DMS114 treated with DMSO at 0.1 percent for 48 hours (cell line): ENCODE measurements around the gene RELCH.

Source experiments
- DNase-seq: peaks from one replicate; lab custom pipeline; 2025; ENCODE audit not compliant: unreplicated experiment; lab: John Stamatoyannopoulos, UW

RELCH gene

DNA sequence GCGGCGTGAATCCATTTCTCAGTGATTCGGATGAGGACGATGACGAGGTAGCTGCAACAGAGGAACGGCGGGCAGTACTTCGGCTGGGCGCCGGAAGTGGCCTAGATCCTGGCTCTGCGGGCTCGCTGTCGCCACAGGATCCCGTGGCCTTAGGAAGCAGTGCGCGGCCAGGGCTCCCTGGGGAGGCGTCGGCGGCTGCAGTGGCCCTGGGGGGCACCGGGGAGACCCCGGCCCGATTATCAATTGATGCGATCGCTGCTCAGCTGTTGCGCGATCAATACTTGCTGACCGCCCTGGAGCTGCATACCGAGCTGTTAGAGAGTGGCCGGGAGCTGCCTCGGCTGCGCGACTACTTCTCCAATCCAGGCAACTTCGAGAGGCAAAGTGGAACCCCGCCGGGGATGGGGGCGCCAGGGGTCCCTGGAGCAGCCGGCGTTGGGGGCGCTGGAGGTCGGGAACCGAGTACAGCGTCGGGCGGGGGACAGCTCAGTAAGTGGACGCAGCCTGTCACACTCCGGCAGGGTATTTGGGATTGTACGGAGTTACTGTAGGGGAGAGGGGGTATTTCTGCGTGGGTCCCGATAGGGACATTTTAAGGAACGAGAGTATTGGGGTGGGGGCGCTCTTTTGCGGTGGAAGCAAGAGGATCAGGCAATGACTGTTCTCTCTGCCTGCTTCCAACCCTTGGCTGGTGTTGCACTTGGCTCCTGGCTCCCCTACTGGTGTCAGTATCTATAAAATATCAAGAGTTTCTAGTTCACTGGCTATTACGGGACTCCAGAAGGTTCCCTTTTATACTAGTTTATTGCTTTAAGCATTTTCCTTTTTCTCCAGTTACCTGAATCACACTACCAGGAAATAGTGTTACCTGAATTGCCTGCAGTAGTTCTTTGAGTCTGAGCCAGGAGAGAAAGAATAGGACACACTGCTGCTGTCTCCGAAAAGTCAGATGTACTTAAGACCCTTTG is 772 bp downstream of the RELCH start:
- DNase-seq, result peak; percentile 1

DNA sequence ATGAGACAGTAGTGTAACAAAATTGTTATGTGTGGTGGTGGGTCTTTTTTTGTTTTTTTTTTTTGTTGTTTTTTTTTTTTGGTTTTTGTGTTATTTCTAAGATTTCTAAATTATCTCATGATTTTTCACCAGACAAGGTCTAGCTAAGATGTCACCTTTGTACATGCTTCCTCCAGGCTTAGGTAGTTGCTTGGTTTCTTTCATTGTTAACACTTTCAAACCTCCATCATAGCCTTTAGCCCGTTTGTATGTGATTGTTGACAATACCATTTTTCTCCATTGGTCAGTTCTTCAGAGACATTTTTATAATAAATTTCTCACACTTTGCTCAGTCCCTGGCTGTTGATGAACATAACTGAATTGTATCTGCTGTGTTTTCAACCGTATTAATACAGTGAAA is 2.2 kb downstream of the RELCH start:
- DNase-seq, result no peak

DNA sequence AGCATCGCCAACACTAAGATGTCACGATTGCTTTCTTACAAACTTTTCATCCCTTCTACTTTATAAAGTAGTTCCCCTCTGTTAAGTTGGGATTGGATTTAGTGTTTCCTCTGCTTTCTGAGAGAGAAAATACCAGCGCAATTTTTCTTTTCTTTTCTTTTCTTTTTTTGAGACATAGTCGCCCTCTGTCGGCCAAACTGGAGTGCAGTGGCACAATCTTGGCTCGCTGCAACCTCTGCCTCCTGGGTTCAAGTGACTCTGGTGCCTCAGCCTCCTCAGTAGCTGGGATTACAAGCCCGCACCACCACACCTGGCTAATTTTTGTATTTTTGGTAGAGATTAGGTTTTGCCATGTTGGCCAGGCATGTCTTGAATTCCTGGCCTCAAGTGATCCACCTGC is 9.0 kb downstream of the RELCH start:
- DNase-seq, result no peak

DNA sequence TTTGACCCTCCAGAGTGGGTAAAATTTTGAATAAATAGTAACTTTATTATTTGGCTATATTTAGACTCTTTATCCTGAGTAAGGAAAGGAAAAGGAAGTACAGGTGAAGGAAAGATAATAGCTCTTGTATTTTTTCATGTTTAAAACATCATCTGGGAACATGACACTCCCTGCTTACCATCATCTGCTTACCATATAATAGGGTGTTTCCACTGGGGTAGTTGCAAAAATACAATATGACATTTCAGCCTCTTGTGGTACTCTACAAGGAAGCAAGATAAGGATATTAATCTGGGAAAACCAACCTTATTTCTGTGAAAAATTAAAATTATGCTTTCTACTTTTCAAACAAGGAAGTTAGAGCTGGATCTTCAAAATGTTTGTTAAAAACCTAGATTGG is 9.9 kb downstream of the RELCH start:
- no peak for DNase-seq

DNA sequence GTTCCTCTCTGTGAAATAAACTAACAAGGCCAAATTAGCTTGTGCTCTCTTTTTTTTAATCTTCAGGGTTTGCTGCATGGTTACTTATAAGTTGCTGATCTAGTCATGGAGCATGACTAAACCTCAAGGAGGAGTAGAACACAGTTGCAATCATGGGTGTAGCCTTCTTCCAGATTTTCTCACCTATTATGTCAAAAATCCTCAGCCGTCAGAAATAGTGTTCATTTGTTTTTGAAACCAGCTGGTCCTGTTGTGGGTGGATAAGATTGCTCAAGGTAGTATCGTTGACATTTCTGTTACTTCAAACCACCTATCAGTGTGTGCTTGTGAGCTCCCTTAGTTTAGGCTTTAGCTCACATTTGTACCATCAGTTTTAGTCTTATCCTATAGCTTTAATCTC is 11.2 kb downstream of the RELCH start:
- no peak for DNase-seq

DNA sequence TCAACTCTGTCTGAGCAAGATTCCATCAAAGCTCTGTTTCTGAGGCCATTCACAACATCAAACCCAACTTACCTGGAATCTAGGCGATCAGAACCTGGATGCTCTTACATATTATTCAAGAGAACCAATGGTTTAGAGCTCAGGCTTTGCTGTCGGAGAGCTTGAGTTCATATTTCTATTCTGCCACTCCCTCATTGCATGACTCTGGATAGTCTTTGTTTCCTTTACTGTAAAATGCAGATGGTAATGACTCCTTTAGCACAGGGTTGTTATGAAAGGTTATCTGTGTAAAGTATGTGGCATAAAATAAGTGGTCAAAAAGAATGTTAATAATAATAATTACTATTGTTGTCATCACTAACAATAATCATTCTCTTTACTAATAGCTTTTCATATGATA is 12.6 kb downstream of the RELCH start:
- DNase-seq, result no peak

DNA sequence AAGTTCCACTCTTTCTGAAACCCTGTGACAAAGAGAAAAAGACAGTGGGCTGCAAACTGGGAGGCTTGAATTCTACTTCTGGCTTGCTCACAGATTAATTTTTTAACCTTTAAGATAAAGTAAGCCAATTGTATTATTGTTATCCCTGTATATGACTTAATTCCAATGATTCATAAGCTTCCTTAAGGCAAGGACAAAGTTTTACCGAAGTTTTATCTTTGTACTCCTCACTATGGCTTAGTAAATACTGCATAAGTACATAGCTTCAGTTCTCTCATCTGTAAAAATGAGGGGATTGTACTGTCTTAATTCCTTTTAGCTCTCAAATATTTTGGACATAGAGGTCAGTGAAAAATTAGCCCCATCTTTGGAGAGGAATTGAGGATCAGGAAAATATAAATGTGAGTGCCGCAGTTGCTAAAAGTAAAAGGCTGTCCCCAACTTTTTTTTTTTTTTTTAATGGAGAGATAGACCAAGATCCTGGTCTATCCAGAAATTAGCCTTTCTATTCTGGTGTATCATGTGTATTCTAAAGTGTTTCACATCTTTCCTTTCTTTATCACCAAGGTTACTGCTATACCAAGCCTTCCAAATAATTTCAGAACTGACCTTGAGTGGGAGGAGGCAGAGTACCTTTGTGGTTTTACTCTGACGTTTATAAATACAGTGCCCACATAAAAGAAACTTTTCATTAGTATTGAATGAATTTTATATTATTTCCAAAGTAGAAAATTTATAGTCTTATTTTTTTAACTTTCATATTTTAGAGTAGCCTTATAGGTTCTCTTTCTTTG is 13.3 kb downstream of the RELCH start:
- DNase-seq, result no peak

DNA sequence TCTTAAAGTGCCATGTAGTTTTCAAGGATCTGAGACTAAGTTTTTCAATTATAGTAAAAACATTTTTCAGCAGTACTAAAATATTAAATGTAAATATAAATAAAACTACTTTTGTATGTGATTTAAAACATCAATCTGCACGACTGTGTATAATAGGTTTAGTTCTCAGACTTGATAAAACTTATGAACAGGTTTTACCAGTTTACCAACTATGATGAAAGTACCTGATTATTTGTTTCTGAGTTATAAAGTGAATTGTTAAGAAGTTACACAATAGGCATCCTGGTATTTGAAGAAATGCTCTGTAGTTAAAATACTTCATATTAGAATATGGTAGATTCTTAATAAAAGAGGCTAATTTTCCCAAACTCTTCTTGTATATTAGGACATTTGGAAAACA is 14.8 kb downstream of the RELCH start:
- DNase-seq, result no peak

DNA sequence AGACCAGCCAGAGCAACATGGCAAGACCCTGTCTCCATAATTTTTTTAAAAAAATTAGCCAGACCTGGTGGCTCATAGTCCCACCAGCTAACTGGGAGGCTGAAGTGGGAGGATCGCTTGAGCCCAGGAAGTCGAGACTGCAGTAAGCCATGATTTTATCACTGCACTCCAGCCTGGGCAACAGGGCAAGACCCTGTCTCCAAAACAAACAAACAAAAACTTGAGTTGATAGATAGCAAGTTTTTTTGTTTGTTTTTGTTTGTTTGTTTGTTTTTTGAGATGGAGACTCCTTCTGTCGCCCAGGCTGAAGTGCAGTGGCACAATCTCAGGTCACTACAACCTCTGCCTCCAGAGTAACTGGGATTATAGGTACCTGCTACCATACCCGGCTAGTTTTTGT is 18.8 kb downstream of the RELCH start:
- no peak for DNase-seq

DNA sequence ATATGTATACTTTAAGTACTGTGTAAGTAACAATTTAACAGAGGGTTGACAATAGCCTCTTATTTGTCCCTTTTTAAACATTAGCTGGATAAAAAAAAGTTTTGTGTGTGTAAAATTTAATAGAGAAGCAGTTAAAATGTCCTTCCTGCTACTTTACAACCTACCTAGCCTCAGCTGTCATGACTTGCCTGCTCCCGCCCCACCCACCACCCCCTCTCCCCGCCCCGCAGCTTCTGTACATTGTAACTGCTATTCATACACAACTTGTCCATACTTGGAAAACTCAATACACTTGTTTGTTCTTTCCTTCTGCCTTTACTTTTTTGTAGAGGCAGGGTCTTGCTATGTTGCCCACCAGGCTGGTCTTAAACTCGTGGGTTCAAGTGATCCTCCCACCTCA is 19.5 kb downstream of the RELCH start:
- DNase-seq, result no peak

DNA sequence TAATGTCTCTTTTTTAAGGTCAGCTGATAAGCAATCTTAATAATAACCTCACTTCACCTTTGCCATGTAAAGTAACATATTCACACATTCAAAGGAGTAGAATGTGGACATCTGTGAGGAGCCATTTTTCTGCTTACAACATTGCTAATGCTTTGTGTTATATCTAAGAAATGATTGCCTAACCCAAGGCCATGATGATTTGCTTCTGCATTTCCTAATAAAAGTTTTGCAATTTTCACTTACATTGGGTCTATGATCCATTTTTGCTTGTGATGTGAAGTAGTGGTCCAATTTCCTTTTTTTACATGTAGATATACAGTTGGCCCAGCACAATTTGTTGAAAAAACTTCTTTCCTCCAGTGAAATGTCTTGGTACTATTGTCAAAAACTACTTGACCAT is 22.0 kb downstream of the RELCH start:
- DNase-seq, result no peak

DNA sequence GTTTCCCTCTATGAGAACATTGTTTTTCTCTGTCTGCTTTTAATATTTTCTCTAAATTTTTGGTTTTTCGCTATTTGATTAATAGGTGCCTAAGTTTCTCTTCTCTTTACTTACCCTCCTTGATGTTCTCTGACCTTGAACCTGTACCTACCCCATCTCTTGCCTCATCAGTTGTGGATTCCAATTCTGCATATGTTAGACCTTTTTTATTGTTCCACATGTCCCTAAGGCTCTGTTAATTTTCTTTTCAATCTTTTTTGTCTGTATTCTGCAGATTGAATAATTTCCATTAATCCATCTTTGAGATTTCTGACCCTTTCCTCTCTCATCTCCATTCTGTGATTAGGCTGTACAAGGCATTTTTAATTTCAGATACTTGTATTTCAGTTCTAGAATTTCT is 23.1 kb downstream of the RELCH start:
- DNase-seq, result no peak

DNA sequence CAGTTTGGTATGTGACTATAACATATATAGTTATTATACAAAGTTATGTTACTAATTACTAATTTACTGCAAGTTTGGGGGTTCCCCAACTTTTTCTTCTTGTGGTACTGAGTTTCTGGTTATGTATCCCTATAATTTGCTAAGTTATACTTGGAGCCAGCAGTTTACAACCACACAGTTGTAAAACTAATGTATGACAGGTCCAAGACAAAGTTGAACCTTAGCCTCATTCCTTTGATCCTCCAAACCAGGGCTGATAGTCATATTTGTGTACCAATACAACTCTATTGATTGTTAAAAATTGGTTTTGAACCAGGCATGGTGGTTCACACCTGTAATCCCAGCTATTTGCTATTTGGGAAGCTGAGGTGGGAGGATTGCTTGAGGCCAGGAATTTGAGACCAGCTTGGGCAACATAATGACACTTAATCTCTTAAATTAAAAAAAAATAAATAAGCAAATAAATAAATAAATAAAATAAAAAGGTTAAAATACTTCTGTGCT is 24.3 kb downstream of the RELCH start:
- no peak for DNase-seq

DNA sequence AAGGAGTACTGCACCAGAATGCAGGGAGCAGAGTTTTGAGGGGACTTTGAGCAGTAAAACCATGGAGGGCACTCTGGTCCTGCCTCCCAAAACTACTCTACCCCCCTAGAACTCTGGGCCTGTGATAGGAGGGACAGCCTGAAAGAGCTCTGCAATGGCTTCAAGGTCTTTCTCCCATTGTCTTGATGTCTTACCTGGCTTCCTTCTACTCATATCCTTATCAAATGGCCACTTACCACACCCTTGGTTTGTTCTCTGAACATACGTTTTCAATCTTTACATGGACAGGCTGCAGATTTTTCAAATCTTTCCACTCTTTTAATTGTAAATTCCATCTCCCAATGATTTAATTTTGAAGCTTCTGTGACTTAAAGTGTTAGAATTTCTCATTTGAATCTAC is 27.7 kb downstream of the RELCH start:
- no peak for DNase-seq

DNA sequence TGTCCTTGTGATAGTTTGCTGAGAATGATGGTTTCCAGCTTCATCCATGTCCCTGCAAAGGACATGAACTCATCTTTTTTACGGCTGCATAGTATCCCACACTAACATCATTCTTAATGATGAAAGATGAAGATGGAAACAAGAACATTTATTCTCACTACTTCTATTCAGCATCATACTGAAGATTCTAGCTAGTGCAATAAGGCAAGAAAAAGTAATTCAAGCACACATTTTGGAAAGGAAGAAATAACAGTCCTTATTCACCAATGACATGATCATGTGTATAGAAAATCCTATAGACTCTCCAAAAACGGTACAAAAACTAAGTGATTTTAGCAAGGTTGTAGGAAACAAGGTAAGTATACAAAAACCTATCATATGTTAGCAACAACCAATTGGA is 37.2 kb downstream of the RELCH start:
- DNase-seq, result no peak

DNA sequence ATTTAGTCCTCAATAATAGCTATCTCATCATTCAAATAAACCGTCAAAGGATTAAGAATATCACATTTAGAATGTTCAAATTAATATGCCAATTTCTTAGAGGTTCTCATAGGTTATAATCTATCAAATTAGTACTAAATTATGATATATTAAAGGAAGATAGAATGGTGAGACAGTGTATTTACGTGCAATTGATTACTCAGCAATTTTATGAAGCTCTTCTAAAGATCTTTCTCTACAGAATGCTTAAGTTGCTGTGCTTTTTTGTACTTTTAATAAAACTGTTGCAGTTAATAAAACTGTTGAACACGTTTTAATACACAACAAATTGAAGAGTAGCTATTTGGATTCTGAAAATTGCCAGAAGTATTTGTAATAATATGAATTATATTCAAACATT is 39.0 kb downstream of the RELCH start:
- no peak for DNase-seq

DNA sequence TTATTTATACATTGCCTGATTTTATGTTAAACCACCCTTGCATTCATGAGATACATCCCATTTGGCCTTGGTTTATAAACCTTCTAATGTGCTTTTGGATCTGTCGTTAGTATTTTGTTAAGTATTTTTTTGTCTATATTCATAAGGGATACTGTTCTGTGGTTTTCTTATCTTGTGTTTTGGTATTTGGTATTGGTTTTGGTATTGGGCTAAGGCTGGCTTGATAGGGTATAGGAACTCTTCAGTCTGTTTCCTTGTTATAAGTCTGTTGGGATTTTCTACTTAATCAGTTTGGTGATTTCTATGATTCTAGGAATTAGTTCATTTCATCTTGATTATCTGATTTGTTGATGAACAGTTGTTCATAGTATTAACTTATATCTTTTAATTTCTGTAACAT is 49.2 kb downstream of the RELCH start:
- no peak for DNase-seq

DNA sequence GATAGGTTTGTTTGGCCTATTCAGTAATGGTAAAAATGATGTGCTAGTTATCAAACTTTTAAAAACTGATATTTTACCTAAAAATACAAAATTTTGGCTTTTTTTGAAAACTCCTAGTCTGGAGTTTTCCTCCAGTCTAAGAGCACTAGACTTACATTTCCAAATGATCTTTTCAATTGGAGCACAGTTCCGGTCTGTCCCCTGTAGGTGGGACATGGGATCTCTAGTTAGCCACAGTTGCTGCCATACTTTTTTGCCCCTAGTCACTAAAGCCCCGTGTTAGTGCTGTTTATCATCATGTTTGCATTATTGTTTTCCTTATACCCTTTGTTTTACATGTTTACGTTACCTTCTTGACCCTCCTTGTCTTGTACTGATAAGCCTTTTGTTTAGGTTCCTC is 52.4 kb downstream of the RELCH start:
- no peak for DNase-seq

DNA sequence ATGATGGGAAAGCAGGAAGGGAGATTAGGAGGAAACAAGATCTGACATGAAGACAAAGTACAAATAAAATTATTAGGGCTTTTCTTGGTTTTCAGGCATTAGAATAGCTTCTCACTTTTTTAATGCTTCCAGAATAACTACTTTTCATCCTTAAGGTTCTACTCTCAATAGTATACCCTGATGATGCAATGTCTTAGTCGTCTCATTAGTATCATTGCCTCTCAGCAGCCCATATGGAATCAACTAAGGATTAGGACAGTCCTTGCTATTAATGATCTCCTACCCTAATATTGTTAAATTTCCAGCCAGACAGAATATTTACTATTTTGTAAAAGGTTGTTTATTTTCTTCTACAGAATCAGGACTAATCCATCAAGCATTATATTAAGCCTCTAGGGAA is 55.9 kb downstream of the RELCH start:
- no peak for DNase-seq

DNA sequence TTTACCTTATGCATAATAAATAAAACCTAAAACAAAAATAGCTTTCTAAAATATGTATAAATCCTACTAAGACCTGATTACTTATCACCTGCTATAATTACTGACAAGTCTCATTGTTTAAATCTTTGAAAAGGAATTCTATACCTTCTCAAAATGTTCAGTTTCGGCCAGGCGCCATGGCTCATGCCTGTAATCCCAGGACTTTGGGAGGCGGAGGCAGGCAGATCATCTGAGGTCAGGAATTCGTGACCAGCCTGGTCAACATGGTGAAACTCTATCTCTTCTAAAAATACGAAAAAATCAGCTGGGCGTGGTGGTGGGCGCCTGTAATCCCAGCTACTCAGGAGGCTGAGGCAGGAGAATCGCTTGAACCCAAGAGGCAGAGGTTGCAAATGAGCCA is 58.1 kb downstream of the RELCH start:
- no peak for DNase-seq

DNA sequence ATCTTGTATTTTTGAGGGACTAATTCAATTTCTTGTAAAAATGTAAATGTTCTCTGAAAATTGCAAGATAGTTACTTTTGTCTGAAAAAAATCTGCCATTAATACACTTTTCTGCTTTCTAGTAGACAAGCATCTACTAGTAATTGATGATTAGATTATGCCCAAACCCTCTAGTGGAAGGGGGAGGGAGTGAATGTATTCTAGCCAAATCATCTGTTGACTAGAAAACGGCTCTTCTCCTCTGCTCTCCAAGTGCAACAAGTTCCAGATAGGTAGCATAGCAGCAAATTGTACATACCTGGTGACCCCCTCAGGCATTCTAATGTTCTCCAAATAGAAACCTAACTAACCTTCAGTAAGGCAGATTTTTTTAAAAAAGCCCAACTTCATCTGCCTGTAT is 58.6 kb downstream of the RELCH start:
- DNase-seq, result no peak

DNA sequence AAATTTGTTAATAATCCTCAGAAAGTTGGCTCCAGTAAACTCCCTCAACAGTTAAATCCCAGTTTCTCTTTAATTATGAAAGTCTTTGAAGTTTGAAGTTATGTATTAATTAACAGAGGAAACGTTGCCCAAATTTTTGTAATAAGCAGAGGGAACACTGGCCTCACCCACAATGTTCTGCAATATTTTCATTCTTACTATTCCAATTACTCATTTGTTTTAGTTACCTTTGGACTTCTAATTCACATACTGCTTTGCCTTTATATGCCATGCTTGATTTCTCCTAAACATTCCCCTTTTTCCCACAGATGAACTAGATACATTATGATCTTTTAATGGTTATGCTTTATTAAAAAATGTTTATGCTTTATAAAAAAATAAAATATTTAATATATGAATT is 61.3 kb downstream of the RELCH start:
- no peak for DNase-seq
